Gastrocnemius medialis (tissue), 4 donors: ENCODE measurements around the gene AKAP11. TPM values are rescaled to one million over a fixed set of nuclear protein-coding genes. Genes with fewer than 3 reads are reported as not detected.

Experiments
- ATAC-seq, 2 donors: fragments of 150-250 bp; one replicate each; pipeline ENCODE4 v1.9.1; 2016
- DNase-seq, 2 donors: peaks; one replicate each; pipeline ENCODE4 v3.0.0-alpha.2; 2019
- H3K27ac ChIP-seq, 4 donors: fragments of 200-600 bp; sonication (generic); 1 replicate in 1 of 4; 2 replicates in 3 of 4; pipeline ENCODE4 v1.5.1; 2016 to 2018; ENCODE audit warnings: mild to moderate bottlenecking in 2 of 4, moderate library complexity in 1 of 4
- H3K27me3 ChIP-seq, 3 donors: fragments of 200-600 bp; sonication (generic) in 2 of 3; 1 replicate in 1 of 3; 2 replicates in 2 of 3; pipeline versions ENCODE4 v1.5.1 to v1.6.0; 2016 to 2019; ENCODE audit warnings: mild to moderate bottlenecking in 1 of 3, moderate library complexity in 1 of 3
- H3K36me3 ChIP-seq, 2 donors: fragments of 200-600 bp; sonication (generic) in 1 of 2; one replicate each; pipeline ENCODE4 v1.5.1; 2017 to 2018
- H3K4me1 ChIP-seq, 2 donors: fragments of 200-600 bp; sonication (generic) in 1 of 2; one replicate each; pipeline ENCODE4 v1.5.1; 2016 to 2017; ENCODE audit warnings: mild to moderate bottlenecking in 2 of 2
- H3K4me3 ChIP-seq, 4 donors: fragments of 200-600 bp; sonication (generic) in 3 of 4; 1 replicate in 1 of 4; 2 replicates in 3 of 4; pipeline ENCODE4 v1.5.1; 2016 to 2019; ENCODE audit warnings: mild to moderate bottlenecking in 2 of 4
- H3K9me3 ChIP-seq, 3 donors: fragments of 200-600 bp; sonication (generic) in 2 of 3; 1 replicate in 1 of 3; 2 replicates in 2 of 3; pipeline ENCODE4 v1.5.1; 2016 to 2019
- CTCF ChIP-seq, 5 experiments: fragments of 450-650 bp in 3 of 5; fragments of 200-600 bp in 2 of 5; sonication (generic) in 2 of 5; IDR thresholded peaks in 4 of 5; conservative IDR thresholded peaks in 1 of 5; 1 replicate in 4 of 5; 2 replicates in 1 of 5; pipeline ENCODE4 v1.5.1; 2016 to 2019; ENCODE audit warnings: antibody characterized with exemption in 5 of 5, mild to moderate bottlenecking in 3 of 5, moderate library complexity in 3 of 5
- POLR2A ChIP-seq, 2 donors: fragments of 450-650 bp; IDR thresholded peaks; one replicate each; pipeline ENCODE4 v1.6.1; 2017; ENCODE audit warnings: antibody characterized with exemption in 2 of 2, mild to moderate bottlenecking in 2 of 2, moderate library complexity in 2 of 2
- in situ Hi-C, 4 donors: fragments of 200-750 bp; cut with MboI; loops; one replicate each; pipeline versions ENCODE4 v1.15.0 to v1.8.0; 2017; ENCODE audit warnings: low sequenced_read_pairs in 4 of 4
- intact Hi-C: fragments of 100-400 bp; cut with DNase I; formaldehyde crosslinking; loops from one replicate; pipeline ENCODE4 v1.15.1; 2023; ENCODE audit warnings: low total_unique reads
- total RNA-seq, 4 donors: library from RNA; depleted of rRNA; stranded (reverse); fragments of >200 nt; gene quantifications; one replicate each; pipeline versions ENCODE4 v1.1.0 to v1.2.3, GENCODE V29; 2016

The AKAP11 gene
- total RNA-seq, 4 donors from 2014 or later: 7.7 to 12.8 (median 10.4) TPM

GRCh38 chr13:42369071-42369797 lies 97.3 kb downstream of the AKAP11 start:
- no peak overlapping the region for H3K27ac ChIP-seq
- in situ Hi-C loops: no loop called here

GRCh38 chr13:42370229-42370628 lies 98.3 kb downstream of the AKAP11 start:
- TF ChIP-seq CTCF (IDR thresholded peaks at IDR 0.05 in 4 of 5, conservative IDR thresholded peaks at IDR 0.05 in 1 of 5): no peak
- TF ChIP-seq POLR2A (IDR thresholded peaks at IDR 0.05): no peak
- no peaks in the 10 kb centered on the region for H3K36me3 ChIP-seq
- H3K4me1 ChIP-seq: no peaks in the 10 kb centered on the region
- ATAC-seq (no peak), DNase-seq (no peak)
- H3K27ac ChIP-seq: no peak overlapping the region
- intact Hi-C loops: no loop called here
- in situ Hi-C loops: no loop called here
- H3K27me3 ChIP-seq: no peaks in the 10 kb centered on the region
- H3K9me3 ChIP-seq: no peaks in the 10 kb centered on the region
- H3K4me3 ChIP-seq: no peak overlapping the region

More at GRCh38 chr13:42369071-42369797, 97.3 kb downstream of the AKAP11 start:
- Histone ChIP-seq H3K36me3 (no peaks in the 10 kb centered on the region), H3K4me1 (no peaks in the 10 kb centered on the region), H3K9me3 (no peaks in the 10 kb centered on the region), H3K27me3 (no peaks in the 10 kb centered on the region), H3K4me3 (no peak overlapping the region)
- intact Hi-C loops: no loop called here
- ATAC-seq (no peak), DNase-seq (no peak)
- no peak for TF ChIP-seq CTCF (IDR thresholded peaks at IDR 0.05 in 4 of 5, conservative IDR thresholded peaks at IDR 0.05 in 1 of 5)
- no peak for TF ChIP-seq POLR2A (IDR thresholded peaks at IDR 0.05)

Other genes with a start within 250 kb of the AKAP11 start
- 1 to 10 TPM; 2.2 to 3.7 (median 3.0) TPM for gene DGKH, start 223.5 kb upstream of the AKAP11 start, total RNA-seq